Motor neuron (in vitro differentiated cells): ENCODE data around the gene SPAG5. TPM values are rescaled to one million over a fixed set of nuclear protein-coding genes. Genes with fewer than 3 reads are reported as not detected.

ENCODE experiments used
- ATAC-seq, 8 experiments: fragments of 200-7000 bp; cut with Tn5 transposase; replicated peaks in 6 of 8; 2 replicates each; pipeline ENCODE4 v1.8.0; 2021; ENCODE audit warnings: mild to moderate bottlenecking in 8 of 8, moderate library complexity in 8 of 8
- H3K27ac ChIP-seq, 2 donors: fragments of 250-450 bp; sonication (Bioruptor Pico); 2 replicates each; pipeline ENCODE4 v1.9.0; 2021; ENCODE audit warnings: antibody characterized with exemption in 2 of 2, mild to moderate bottlenecking in 2 of 2, moderate library complexity in 1 of 2
- H3K4me1 ChIP-seq, 2 donors: fragments of 250-450 bp; sonication (Bioruptor Pico); replicated peaks in 1 of 2; 2 replicates each; pipeline ENCODE4 v1.6.1; 2021; ENCODE audit warnings: antibody characterized with exemption in 2 of 2, mild to moderate bottlenecking in 2 of 2, moderate library complexity in 1 of 2
- H3K4me3 ChIP-seq, 5 donors: fragments of 250-450 bp; sonication (Bioruptor Pico); 2 replicates each; pipeline ENCODE4 v1.9.0; 2021; ENCODE audit warnings: antibody characterized with exemption in 5 of 5, mild to moderate bottlenecking in 5 of 5, moderate library complexity in 4 of 5
- WGBS, 10 experiments: fragments of 450-650 bp; shearing (Covaris generic); methylation state at CpG; one replicate each; pipeline ENCODE4 v1.0.0; 2022; 5-methylcytosine and 5-hydroxymethylcytosine counted together
- in situ Hi-C, 9 experiments: fragments of 400-800 bp; cut with MboI; loops; one replicate each; pipeline ENCODE4 v1.15.0; 2021; ENCODE audit warnings: low sequenced_read_pairs in 9 of 9, low pct_unique_long_range_greater_than_20kb in 2 of 9; ENCODE audit not compliant: unreplicated experiment in 9 of 9
- total RNA-seq, 8 experiments: library from RNA; unstranded; fragments of 300-600 nt; gene quantifications; 2 replicates each; pipeline versions ENCODE4 v1.2.3 to v1.2.4, GENCODE V29; 2022

SPAG5 gene
- total RNA-seq: 10 to 100 TPM in 4 of 8 experiments, 1 to 10 TPM in 4; 2.3 to 65.8 (median 9.8) TPM

GRCh38 chr17:28598799-28599310 is at the start of gene SPAG5:
SPAG5 (minus strand) TSS chr17:28599025; CDS start chr17:28598946, 79 bp downstream.
- peaks cover 0 to 4% of the 10 kb centered on the region in 2 donors for H3K4me1 ChIP-seq
- H3K27ac ChIP-seq: peak within 1 kb of the TSS; percentile 14 to 56
- WGBS, 10 experiments: 0 to 2% (median 0%) methylated on average over 2 to 15 of the region's 44 CpGs; no CpG with 5 or more reads in 6 of the 10 experiments
- ATAC-seq: peak; percentile 78 to 96 (median 94)
- H3K4me3 ChIP-seq: peak within 1 kb of the TSS; percentile 42 to 69 (median 54)
- in situ Hi-C loops: loop anchor here in 1 of 9 experiments (25.0 kb wide), 1 partner anchor 112 kb away; no protein-coding TSS in a partner anchor

- ATAC-seq: no peak
- peak overlapping the region in 1 of 5 donors; percentile 95 for H3K4me3 ChIP-seq
- peaks cover 10% of the 10 kb centered on the region in 2 donors for H3K4me1 ChIP-seq
- in situ Hi-C loops: no loop called here
- WGBS, 10 experiments: 60 to 96% (median 86%) methylated on average over 1 to 10 of the region's 12 CpGs
- H3K27ac ChIP-seq: peak overlapping the region in 1 of 2 donors; percentile 31
Measured at GRCh38 chr17:28646039-28646754, 47.4 kb upstream of the SPAG5 start.

- peaks cover 10% of the 10 kb centered on the region in 2 donors for H3K4me1 ChIP-seq
- peak in 2 of 8 experiments; percentile 3 to 7 for ATAC-seq
- peak overlapping the region; percentile 85 to 95 (median 92) for H3K4me3 ChIP-seq
- WGBS, 10 experiments: 5 to 60% (median 35%) methylated on average over 1 to 7 of the region's 8 CpGs; no CpG with 5 or more reads in 2 of the 10 experiments
- H3K27ac ChIP-seq: peak overlapping the region; percentile 32 to 94
- in situ Hi-C loops: no loop called here
Measured at GRCh38 chr17:28645576-28645939, 46.7 kb upstream of the SPAG5 start.

- peak; percentile 91 to 98 (median 96) for ATAC-seq
- Histone ChIP-seq H3K4me3 (peak within 1 kb of the TSS; percentile 85 to 95 (median 92)), H3K27ac (peak within 1 kb of the TSS; percentile 92 to 94), H3K4me1 (peaks cover 10% of the 10 kb centered on the region in 2 donors)
- WGBS, 10 experiments: 0% methylated on average over 1 to 2 of the region's 89 CpGs; no CpG with 5 or more reads in 8 of the 10 experiments
- in situ Hi-C loops: no loop called here
Measured at GRCh38 chr17:28644787-28645575, 46.2 kb upstream of the SPAG5 start, which contains the start of gene BLTP2. BLTP2 (minus strand) TSS chr17:28645158; CDS start chr17:28645056, 102 bp downstream.

- peak overlapping the region; percentile 92 to 94 for H3K27ac ChIP-seq
- peak overlapping the region; percentile 85 to 95 (median 92) for H3K4me3 ChIP-seq
- H3K4me1 ChIP-seq: peaks cover 10% of the 10 kb centered on the region in 2 donors
- WGBS, 10 experiments: 0 to 6% (median 1%) methylated on average over 3 to 6 of the region's 18 CpGs; no CpG with 5 or more reads in 4 of the 10 experiments
- peak in 3 of 8 experiments; percentile 3 to 10 (median 7) for ATAC-seq
- in situ Hi-C loops: no loop called here
Measured at GRCh38 chr17:28643983-28644786, 45.4 kb upstream of the SPAG5 start.

GRCh38 chr17:28641579-28641978 is 42.8 kb upstream of the SPAG5 start:
- Histone ChIP-seq H3K27ac (no peak overlapping the region), H3K4me3 (no peak overlapping the region), H3K4me1 (peaks cover 8% of the 10 kb centered on the region in 2 donors)
- WGBS, 10 experiments: 94 to 100% (median 100%) methylated on average over 1 to 2 of the region's 2 CpGs; no CpG with 5 or more reads in 6 of the 10 experiments
- no peak for ATAC-seq
- in situ Hi-C loops: no loop called here

- no peak for ATAC-seq
- WGBS, 10 experiments: 100% methylated on average over 1 of the region's 1 CpG; no CpG with 5 or more reads in 9 of the 10 experiments
- H3K4me1 ChIP-seq: no peaks in the 10 kb centered on the region
- in situ Hi-C loops: no loop called here
- no peak overlapping the region for H3K4me3 ChIP-seq
- no peak overlapping the region for H3K27ac ChIP-seq
Measured at GRCh38 chr17:28635506-28635905, 36.7 kb upstream of the SPAG5 start.

- H3K4me3 ChIP-seq: no peak overlapping the region
- in situ Hi-C loops: no loop called here
- no peak overlapping the region for H3K27ac ChIP-seq
- no peaks in the 10 kb centered on the region for H3K4me1 ChIP-seq
- 60 to 95% (median 90%) methylated on average over 1 to 8 of the region's 14 CpGs; no CpG with 5 or more reads in 4 of the 10 experiments for WGBS, 10 experiments
- no peak for ATAC-seq
Measured at GRCh38 chr17:28634206-28634865, 35.5 kb upstream of the SPAG5 start.

- WGBS, 10 experiments: 73 to 100% (median 84%) methylated on average over 1 to 3 of the region's 4 CpGs; no CpG with 5 or more reads in 4 of the 10 experiments
- ATAC-seq: no peak
- Histone ChIP-seq H3K4me1 (no peaks in the 10 kb centered on the region), H3K4me3 (no peak overlapping the region), H3K27ac (no peak overlapping the region)
- in situ Hi-C loops: no loop called here
Measured at GRCh38 chr17:28626818-28627217, 28.0 kb upstream of the SPAG5 start.

GRCh38 chr17:28624148-28624547 is 25.3 kb upstream of the SPAG5 start:
- ATAC-seq: no peak
- in situ Hi-C loops: loop anchor here in 1 of 9 experiments (25.0 kb wide), 1 partner anchor 88 kb away; the partner anchor contains the start of genes PROCA1, RAB34 and RPL23A
- no peak overlapping the region for H3K27ac ChIP-seq

GRCh38 chr17:28623696-28624095 is 24.9 kb upstream of the SPAG5 start:
- no peak for ATAC-seq
- no peak overlapping the region for H3K4me3 ChIP-seq
- H3K4me1 ChIP-seq: no peaks in the 10 kb centered on the region
- in situ Hi-C loops: loop anchor here in 1 of 9 experiments (25.0 kb wide), 1 partner anchor 89 kb away; the partner anchor contains the start of genes PROCA1, RAB34 and RPL23A
- H3K27ac ChIP-seq: no peak overlapping the region
- 81 to 100% (median 90%) methylated on average over 1 to 4 of the region's 4 CpGs; no CpG with 5 or more reads in 3 of the 10 experiments for WGBS, 10 experiments

More at GRCh38 chr17:28624148-28624547, 25.3 kb upstream of the SPAG5 start:
- WGBS, 10 experiments: 90 to 100% (median 96%) methylated on average over 1 to 2 of the region's 2 CpGs; no CpG with 5 or more reads in 6 of the 10 experiments
- no peaks in the 10 kb centered on the region for H3K4me1 ChIP-seq
- no peak overlapping the region for H3K4me3 ChIP-seq
